Spinal cord (tissue), 10 donors: Measurements from ENCODE around the gene ZNF670. TPM values are rescaled to one million over a fixed set of nuclear protein-coding genes. Genes with fewer than 3 reads are reported as not detected.

Experiments used
- DNase-seq, 6 donors: peaks; one replicate each; pipeline versions ENCODE4 v3.0.0 to v3.0.0-alpha.2; 2013 to 2015; ENCODE audit warnings: low spot score in 6 of 6, low read depth in 4 of 6
- H3K27ac ChIP-seq: one replicate; pipeline ENCODE4 v1.5.1; 2013; ENCODE audit warnings: low read depth, low read length, control low read depth
- H3K27me3 ChIP-seq: one replicate; pipeline ENCODE4 v1.6.1; 2013; ENCODE audit warnings: low read length; ENCODE audit not compliant: control insufficient read depth, insufficient read depth
- H3K36me3 ChIP-seq: one replicate; pipeline ENCODE4 v1.6.1; 2013; ENCODE audit warnings: low read length; ENCODE audit not compliant: control insufficient read depth, insufficient read depth
- H3K4me1 ChIP-seq: one replicate; pipeline ENCODE4 v1.6.1; 2013; ENCODE audit warnings: low read length; ENCODE audit not compliant: control insufficient read depth, insufficient read depth
- H3K4me3 ChIP-seq: one replicate; pipeline ENCODE4 v1.5.1; 2013; ENCODE audit warnings: low read depth, low read length, control low read depth
- H3K9me3 ChIP-seq: one replicate; pipeline ENCODE4 v1.6.1; 2013; ENCODE audit warnings: low read length; ENCODE audit not compliant: control insufficient read depth, insufficient read depth
- WGBS: methylation state at CpG from one replicate; pipeline ENCODE4 v1.1.5; 2013; ENCODE audit warnings: missing lambda C conversion rate; ENCODE audit not compliant: insufficient coverage; 5-methylcytosine and 5-hydroxymethylcytosine counted together
- polyA plus RNA-seq, 2 donors: library from polyadenylated mRNA; unstranded; fragments of 120-200 nt; gene quantifications; one replicate each; pipeline ENCODE4 v1.2.1, GENCODE V29; 2013; ENCODE audit not compliant: insufficient read length in 2 of 2
- total RNA-seq, 2 donors: library from RNA; depleted of rRNA in 1 of 2; stranded (reverse); fragments of 120-200 nt in 1 of 2; fragments of >200 nt in 1 of 2; gene quantifications; one replicate each; pipeline versions ENCODE4 v1.2.3 to v1.2.4, GENCODE V29; 2013 to 2014
- donor health status: healthy.

Gene ZNF670
- total and polyA plus RNA-seq, 4 donors = 5.2 to 13.1 (median 7.4) TPM

DNA sequence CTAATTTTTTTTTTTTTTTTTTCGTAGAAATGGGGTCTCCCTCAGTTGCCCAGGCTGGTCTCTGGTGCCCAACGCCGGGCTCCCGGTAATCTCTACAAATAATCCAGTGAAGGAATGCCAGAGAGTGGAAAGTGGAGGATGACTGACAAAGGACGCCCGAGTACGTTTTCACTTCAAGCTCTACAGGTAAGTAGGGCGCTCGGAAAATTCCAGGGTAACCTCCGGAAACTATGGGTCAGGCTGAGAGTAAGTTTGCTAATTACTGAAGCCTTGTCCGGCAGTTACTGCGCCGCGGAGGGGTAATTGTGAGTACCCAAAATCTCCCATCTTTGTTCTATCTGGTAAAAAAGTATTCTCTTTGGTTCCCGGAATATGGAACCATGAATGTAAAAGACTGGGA, 27.4 kb upstream of the ZNF670 start:
- peaks cover 15% of the 10 kb centered on the region for H3K4me1 ChIP-seq

DNA sequence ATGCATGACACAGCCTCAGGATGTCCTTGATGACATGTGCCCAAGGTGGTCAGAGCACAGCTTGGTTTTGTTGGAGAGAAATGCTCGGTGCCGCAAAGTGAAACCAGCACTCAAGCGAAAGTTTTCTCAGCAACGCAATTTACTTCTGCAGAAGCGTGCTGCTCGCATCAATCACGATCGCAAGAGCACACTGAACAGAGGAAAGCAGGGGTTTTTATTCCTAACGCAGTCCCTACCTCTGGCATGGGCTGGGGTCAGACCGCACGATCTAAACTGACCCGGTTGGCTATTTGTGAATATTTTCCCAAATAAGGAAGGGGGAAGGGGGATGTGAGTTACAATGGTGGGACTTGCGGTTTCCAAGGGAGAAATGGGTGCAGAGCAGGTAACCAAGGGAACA, 26.4 kb upstream of the ZNF670 start:
- no peak overlapping the region for H3K27ac ChIP-seq
- peak overlapping the region; percentile 93 for H3K4me3 ChIP-seq
- H3K4me1 ChIP-seq = peaks cover 9% of the 10 kb centered on the region
- no peaks in the 10 kb centered on the region for H3K9me3 ChIP-seq
- H3K36me3 ChIP-seq = peaks cover 9% of the 10 kb centered on the region
- no peaks in the 10 kb centered on the region for H3K27me3 ChIP-seq
- WGBS = 78% methylated on average over 13 of the region's 13 CpGs
- DNase-seq = no peak

More for the DNA sequence above, 27.4 kb upstream of the ZNF670 start:
- Histone ChIP-seq H3K4me3 (no peak overlapping the region), H3K27me3 (no peaks in the 10 kb centered on the region), H3K27ac (no peak overlapping the region), H3K36me3 (peaks cover 2% of the 10 kb centered on the region), H3K9me3 (no peaks in the 10 kb centered on the region)
- 88% methylated on average over 7 of the region's 15 CpGs for WGBS
- no peak for DNase-seq

DNA sequence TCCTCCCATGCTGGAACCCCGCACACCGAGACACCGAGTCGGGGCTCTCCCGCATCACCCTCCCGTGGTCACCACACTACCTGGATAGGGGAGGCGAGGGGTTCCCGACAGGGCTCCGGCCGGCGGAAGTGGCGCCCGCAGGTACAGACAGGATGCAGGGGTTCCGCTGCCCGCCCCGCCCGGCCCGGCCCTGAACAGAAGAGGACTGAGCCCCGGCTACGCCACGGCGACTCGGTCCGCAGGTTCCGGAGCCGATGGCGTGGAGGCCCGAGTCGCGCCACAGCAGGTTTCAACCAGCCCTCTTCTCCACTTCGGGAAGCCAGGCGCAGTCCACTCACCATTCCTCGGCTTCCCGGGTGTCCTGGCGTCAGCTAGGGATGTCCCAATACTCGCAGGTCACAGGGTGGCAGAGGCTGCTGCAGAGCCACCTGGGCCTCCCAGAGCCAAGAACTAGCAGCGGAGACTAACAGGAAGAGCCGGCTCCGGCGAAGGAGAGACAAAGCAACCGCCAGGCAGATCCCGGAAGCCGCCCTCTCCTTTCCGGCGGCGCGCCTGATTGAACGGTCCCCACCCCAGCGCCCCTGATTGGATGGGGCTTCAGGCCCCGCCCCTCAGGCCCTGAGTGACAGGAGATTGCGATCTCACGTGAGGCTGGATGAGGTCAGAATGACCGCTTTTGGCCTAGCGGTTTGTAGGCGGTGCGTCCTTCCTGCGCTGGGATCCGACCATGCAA, 25.4 kb upstream of the ZNF670 start, which contains the start of gene ZNF669:
Gene ZNF669 (minus strand): TSS at position 498 of the 733 bp plus-strand sequence. CDS start 157 bp downstream, at position 341.
- peak; percentile 89 to 99 (median 96) for DNase-seq
- Histone ChIP-seq H3K27ac (peak within 1 kb of the TSS; percentile 86), H3K4me1 (peaks cover 9% of the 10 kb centered on the region), H3K36me3 (peaks cover 18% of the 10 kb centered on the region), H3K27me3 (no peaks in the 10 kb centered on the region), H3K9me3 (no peaks in the 10 kb centered on the region), H3K4me3 (peak within 1 kb of the TSS; percentile 93)
- WGBS = 0% methylated on average over 46 of the region's 58 CpGs

- no peaks in the 10 kb centered on the region for H3K9me3 ChIP-seq
- no peak overlapping the region for H3K4me3 ChIP-seq
- H3K27me3 ChIP-seq = no peaks in the 10 kb centered on the region
- H3K36me3 ChIP-seq = peaks cover 20% of the 10 kb centered on the region
- WGBS = no CpG with 5 or more reads among the region's 1 CpG
- no peak for DNase-seq
- H3K4me1 ChIP-seq = peaks cover 9% of the 10 kb centered on the region
- H3K27ac ChIP-seq = no peak overlapping the region
Measured at GRCh38 chr1:247102381-247102780, 23.8 kb upstream of the ZNF670 start.

- Histone ChIP-seq H3K9me3 (no peaks in the 10 kb centered on the region), H3K4me1 (peaks cover 9% of the 10 kb centered on the region), H3K4me3 (no peak overlapping the region), H3K36me3 (peaks cover 23% of the 10 kb centered on the region), H3K27me3 (no peaks in the 10 kb centered on the region), H3K27ac (no peak overlapping the region)
- WGBS = no CpG with 5 or more reads among the region's 9 CpGs
- DNase-seq = no peak
Measured at GRCh38 chr1:247100676-247101279, 22.2 kb upstream of the ZNF670 start.

DNA sequence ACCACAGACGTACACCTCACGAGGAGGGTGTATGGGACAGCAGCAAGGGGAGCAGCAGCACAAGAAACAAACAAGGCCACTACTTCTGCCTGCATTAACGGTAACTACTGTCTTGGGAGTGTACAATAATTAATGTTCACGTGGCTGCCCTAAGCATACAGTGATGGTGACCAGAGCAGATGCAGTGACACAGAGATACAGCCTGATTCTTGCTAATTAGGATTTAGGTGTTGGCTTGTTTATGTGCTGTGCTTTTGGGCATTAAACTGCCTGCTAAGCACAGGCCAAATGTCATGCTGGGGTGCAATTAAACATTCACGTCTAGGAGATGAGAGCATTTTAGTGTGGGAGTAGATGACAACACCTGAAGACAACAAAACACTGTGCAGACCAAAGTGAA, 18.3 kb upstream of the ZNF670 start:
- 83% methylated on average over 2 of the region's 5 CpGs for WGBS
- H3K27me3 ChIP-seq = no peaks in the 10 kb centered on the region
- H3K9me3 ChIP-seq = no peaks in the 10 kb centered on the region
- peaks cover 23% of the 10 kb centered on the region for H3K36me3 ChIP-seq
- no peak overlapping the region for H3K4me3 ChIP-seq
- DNase-seq = no peak
- H3K4me1 ChIP-seq = no peaks in the 10 kb centered on the region
- H3K27ac ChIP-seq = no peak overlapping the region

DNA sequence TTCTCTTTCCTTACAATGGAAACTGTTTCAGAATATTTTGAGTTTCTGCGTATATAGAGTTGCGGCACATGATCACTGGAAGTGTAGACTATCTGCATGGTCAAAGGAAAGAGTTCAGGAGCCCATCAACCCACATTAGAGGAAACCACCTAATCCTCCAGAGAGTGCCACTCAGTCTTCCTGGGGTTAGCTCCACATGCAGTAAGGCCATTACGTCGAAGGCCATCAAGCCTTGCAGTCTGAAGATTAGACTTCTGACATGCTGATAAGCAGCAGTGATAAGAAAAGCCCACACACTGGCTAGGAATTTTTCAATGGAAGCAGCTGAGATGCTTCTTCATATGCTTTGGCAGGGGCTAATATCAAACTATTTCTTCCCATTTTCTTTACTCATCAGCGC, 17.9 kb upstream of the ZNF670 start:
- Histone ChIP-seq H3K4me3 (no peak overlapping the region), H3K27me3 (no peaks in the 10 kb centered on the region), H3K36me3 (peaks cover 23% of the 10 kb centered on the region), H3K27ac (no peak overlapping the region), H3K9me3 (no peaks in the 10 kb centered on the region), H3K4me1 (no peaks in the 10 kb centered on the region)
- no peak for DNase-seq
- WGBS = 89% methylated on average over 5 of the region's 5 CpGs

- no peak overlapping the region for H3K4me3 ChIP-seq
- no peaks in the 10 kb centered on the region for H3K27me3 ChIP-seq
- no peak overlapping the region for H3K27ac ChIP-seq
- H3K4me1 ChIP-seq = no peaks in the 10 kb centered on the region
- no peak for DNase-seq
- no peaks in the 10 kb centered on the region for H3K9me3 ChIP-seq
- WGBS = 93% methylated on average over 3 of the region's 3 CpGs
- H3K36me3 ChIP-seq = peaks cover 23% of the 10 kb centered on the region
Measured at GRCh38 chr1:247096112-247096511, 17.5 kb upstream of the ZNF670 start.

GRCh38 chr1:247090455-247090854, 11.8 kb upstream of the ZNF670 start:
- no peak for DNase-seq
- 90% methylated on average over 14 of the region's 14 CpGs for WGBS
- Histone ChIP-seq H3K27ac (no peak overlapping the region), H3K4me3 (no peak overlapping the region), H3K27me3 (no peaks in the 10 kb centered on the region), H3K36me3 (no peaks in the 10 kb centered on the region), H3K9me3 (no peaks in the 10 kb centered on the region), H3K4me1 (no peaks in the 10 kb centered on the region)
